GM21447 (cell line): ENCODE results near the gene SUN3.
"Not testable (repeated sequence)": the region's sequence is repeated elsewhere in the genome, so short reads cannot be mapped to it uniquely, and the experiment has no call there.

Experiments used
- ATAC-seq: cut with Tn5 transposase; IDR thresholded peaks from one replicate; pipeline ENCODE4 v1.9.1; 2021; ENCODE audit not compliant: unreplicated experiment

The SUN3 gene

GRCh38 chr7:48033922-48034321 lies 5.0 kb upstream of the SUN3 start:
- no peak for ATAC-seq

GRCh38 chr7:48031111-48031510 lies 2.2 kb upstream of the SUN3 start:
- ATAC-seq: no peak

DNA sequence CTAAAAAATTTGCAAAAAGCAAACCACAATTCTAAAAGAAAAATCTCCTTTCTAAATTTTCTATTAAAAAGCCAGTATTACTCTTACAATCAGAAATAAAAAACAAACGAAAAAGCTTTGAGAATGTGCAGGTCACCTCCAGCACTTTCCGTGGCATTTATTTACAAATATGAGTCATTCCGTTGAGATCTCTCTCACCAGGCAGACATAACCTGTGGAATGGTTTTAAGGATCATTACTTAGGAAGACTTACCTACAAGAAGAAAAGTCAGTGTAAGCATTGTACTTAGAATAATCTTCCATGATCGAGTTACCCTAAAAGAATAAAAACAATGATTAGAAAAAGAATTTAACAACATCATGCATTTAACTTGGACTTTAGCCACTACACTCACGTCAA lies 3.3 kb downstream of the SUN3 start:
- ATAC-seq: no peak

- ATAC-seq: no peak
These were observed 11.2 kb downstream of the SUN3 start for GRCh38 chr7:48017674-48018073.

- no peak for ATAC-seq
These were observed 12.3 kb downstream of the SUN3 start for GRCh38 chr7:48016641-48017040.

DNA sequence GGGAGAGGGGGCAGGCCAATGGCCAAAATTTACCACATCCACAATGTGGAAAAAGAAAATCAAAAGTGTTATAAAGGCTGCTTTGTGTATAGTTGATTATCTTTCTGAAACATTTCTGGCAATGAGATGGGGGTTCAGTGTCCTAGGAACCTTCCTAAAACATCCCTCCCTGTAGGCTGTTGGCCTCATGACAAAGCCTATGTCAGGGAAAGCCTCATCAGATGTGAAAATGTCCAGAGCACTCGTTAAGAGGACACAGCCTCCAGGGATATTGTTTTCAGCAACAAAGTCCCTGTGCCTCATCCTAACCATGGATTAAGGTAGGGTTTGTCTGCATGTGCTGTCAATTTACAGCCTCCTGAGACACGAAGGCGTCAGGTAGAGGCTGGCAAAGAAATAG lies 17.0 kb downstream of the SUN3 start:
- ATAC-seq: no peak

DNA sequence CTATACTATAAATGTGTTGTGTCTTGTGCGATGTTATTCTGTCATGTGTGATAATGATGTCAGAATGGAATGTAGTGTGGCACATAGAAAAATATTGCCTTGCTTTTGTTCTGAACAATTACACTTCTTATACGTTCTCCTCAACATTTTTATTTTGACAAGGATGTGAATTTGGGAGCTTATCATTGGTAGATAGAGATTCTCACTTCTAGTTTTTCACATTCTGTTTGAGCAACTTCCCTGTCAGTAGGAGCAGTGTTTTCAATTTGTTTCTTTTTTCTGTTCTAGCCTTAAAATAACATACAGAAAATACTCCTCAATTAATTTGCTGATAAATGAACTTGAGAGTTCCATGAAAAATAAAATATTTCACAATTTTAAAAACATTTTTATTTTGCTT lies 17.6 kb downstream of the SUN3 start:
- ATAC-seq: no peak

DNA sequence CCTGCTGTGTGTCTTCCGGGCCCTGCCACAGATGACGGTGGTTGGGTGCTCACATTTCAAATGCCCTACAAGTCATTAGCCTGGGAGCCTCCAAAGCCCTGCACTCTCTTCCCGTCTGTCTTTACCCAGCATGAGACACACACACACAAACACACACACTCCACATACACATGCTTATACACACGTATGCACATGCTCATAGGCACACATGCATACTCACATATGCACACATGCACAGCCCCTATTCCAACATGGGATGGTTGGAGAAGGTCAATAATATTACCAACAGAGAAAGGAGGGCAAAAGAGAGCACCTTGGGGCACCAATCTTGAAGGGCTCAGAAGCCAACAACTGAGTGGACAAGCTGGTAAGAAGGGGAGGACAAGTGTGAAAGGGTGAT lies 19.0 kb downstream of the SUN3 start:
- ATAC-seq: no peak

DNA sequence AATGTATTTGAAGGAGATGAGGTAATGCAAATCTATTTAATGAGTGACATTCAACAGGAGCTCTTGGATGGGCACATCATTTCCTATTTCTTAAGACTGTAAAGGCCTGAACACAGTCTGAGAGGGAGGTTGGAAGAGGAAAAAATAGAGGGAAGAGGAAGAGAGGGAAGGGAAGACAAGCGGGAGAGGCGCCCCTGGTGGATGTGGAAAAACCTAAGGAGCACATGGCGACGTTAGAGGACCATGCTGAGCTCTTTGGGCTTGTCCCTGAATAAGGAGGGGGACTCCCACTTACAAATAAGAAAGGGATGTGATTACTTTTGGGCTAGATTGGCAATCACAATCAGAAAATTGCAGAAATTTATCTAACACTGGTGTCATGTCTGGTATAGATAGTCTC lies 19.6 kb downstream of the SUN3 start:
- no peak for ATAC-seq

DNA sequence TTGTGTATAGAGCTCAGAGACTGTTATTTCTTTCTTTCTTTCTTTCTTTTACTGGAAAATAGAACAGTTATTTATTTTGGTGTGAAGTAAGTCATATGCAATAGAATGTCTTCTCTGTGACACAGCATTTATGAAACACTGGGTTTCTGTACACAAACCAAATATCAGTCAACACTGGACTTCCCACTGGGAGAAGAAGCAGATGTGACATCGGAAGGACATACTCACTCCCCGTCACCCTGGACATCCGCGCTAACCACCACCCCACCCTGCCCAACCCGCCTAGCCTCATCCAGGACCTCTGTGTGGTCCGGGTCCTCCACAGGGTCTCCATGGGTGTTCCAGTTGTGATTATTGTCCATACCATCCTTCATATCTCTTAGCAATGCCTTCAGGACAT lies 22.0 kb downstream of the SUN3 start:
- no peak for ATAC-seq

DNA sequence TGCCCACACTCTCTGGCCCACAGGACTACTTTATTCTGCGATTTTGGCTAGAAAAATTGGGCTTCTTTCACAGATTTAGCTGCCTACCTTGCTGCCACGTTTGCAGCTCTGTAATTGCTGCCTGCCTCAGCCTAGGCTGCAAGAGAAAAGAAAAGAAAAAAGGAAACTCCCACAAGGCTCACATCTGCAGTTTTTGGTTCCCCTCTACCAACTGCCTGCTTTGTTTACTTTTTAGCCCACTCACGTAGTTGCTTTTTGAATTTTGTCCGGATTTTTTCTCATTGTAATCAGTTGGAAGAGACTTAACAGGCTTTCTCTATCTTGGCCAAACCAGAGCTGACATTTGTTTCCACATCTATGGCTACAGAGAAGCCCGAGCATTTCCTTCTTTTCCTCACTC lies 24.3 kb downstream of the SUN3 start:
- peak; percentile 65 for ATAC-seq

GRCh38 chr7:48004032-48004431 lies 24.9 kb downstream of the SUN3 start:
- no peak for ATAC-seq

- ATAC-seq: not testable (repeated sequence)
These were observed 28.7 kb downstream of the SUN3 start for GRCh38 chr7:48000164-48000563.

DNA sequence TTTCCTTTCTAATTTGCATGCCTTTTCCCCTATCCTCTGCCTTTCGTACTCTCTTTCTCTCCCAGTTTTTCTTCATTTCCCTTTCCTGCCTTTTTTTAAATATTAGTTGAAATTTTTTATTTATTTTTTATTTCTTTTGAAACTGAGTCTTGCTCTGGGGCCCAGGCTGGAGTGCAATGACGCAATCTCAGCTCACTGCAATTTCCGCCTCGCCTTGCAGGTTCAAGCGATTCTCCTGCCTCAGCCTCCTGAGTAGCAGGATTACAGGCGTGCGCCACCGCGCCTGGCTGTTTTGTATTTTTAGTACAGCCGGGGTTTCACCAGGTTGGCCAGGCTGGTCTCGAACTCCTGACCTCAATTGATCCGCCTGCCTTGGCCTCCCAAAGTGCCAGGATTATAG lies 29.5 kb downstream of the SUN3 start:
- ATAC-seq: no peak

DNA sequence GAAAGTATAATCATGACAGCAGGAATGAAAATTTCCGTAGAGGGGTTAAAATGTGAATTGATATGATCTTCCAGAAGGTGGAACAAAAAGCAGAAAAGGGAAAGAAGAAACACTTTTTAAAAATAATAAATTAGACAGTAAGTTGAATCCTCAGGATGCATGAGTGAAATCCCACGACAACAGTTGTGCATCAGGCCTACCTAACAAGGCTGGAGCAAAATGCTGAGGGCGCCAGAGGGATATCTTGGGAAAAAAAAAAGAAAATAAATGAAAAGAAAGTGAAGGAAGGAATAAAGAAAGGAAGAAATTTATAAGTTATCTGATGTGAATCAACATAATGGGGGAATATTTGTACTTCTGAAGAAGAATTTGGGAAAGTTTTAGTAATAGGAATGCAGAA lies 36.5 kb downstream of the SUN3 start:
- no peak for ATAC-seq

DNA sequence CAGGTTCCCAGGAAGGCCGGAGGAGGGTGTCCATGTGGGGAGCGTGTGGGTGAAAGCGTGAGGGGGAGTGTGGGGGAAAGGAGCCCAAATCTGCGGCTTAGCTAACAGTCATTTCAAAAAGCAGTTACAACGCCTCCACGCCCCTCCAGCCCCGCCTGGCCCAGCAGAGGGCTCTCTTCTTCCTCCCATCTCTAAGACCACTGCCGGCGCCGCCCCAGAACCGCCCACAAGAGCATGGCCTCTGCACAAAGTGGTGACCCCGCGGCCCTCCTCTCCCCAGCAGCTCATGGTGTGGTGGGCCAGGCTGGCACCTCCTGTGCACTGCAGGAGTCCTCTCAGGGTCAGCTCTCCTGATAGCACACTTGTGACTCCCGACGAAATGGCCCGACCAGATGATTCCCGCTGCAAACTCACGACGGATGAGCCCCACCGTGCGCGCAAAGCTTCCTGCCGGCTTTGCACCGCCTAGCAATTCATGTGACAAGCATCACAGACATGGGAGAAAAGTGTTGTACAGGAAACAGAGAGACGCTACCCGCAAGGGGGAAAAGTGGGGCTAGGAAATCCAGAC lies 37.1 kb downstream of the SUN3 start:
- peak; percentile 99 for ATAC-seq

- ATAC-seq: no peak
These were observed 37.6 kb downstream of the SUN3 start for GRCh38 chr7:47991270-47991669.

DNA sequence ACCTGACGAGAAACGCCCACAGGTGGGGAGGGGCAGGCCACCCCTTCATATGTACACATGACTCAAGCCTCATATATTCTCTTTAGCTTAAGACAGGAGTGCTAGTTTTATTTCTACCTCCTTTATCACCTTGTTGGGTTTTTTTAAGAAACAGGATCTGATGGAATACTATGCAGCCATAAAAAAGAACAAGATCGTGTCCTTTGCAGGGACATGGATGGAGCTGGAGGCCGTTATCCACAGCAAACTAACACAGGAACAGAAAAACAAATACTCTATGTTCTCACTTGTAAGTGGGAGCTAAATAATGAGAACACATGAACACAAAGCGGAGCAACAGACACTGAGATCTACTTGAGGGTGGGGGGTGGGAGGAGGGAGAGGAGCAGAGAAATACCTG lies 38.3 kb downstream of the SUN3 start:
- no peak for ATAC-seq

GRCh38 chr7:47989607-47990400 lies 39.1 kb downstream of the SUN3 start:
- not testable (repeated sequence) for ATAC-seq

DNA sequence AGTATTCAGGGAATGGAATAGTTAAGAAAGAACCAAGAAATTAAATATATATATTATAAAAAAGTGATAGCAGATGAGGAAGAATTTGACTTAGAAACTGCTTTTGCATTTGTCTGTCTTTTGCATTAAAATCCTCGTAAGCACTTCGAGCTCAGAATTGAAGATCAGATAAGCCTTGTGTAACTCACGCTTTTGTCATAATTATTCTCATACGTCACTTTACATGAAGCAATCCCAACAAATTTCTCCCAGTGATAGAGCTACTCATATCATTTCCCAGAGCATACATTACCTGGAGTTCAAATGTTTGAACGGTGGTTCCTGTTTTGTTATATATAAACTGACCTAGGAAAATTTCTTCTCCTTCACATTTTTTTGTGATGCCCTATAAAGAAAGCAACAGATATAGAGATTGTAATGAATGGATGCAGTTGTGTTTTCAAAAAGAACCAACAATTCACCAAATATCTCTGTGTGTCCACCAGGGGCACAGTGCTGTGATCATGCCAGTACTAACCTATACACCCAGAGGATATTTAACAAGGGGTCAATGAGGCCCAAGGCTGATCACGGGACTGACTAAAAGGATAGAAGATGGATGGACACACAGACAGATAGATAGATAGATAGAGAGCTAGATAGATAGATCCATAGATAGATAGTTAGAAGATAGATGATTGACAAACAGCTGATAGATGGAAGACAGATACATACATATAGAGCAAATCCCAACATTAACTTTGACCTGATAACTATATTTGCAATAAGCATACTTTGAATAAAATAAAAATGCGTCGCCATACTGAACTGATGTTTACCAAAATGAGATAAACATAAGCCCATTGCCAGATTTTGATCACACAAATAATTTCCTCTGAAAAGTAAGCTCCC lies 40.2 kb downstream of the SUN3 start:
- no peak for ATAC-seq

- no peak for ATAC-seq
These were observed 46.3 kb downstream of the SUN3 start for GRCh38 chr7:47982610-47983009.

- not testable (repeated sequence) for ATAC-seq
These were observed 48.3 kb downstream of the SUN3 start for GRCh38 chr7:47980648-47981047.
